Activated T-helper 1 cell treated with anti-CD3 and anti-CD28 coated beads, Interleukin-12 subunit alpha, Interleukin-12 subunit beta, Interleukin-2, Interleukin-4 antibody, amounts not matched to agents 30 ng/mL and 10 ng/mL and 1 ng/mL, durations not matched to agents 14 hours and 24 hours and 36 hours (primary cell): Measurements from ENCODE around the gene IL4R. TPM values are rescaled to one million over a fixed set of nuclear protein-coding genes. Genes with fewer than 3 reads are reported as not detected.
"Not testable (repeated sequence)": the region's sequence is repeated elsewhere in the genome, so short reads cannot be mapped to it uniquely, and the experiment has no call there.

Experiments used
- DNase-seq: peaks from one replicate; pipeline ENCODE4 v3.0.0; 2021; ENCODE audit warnings: low spot score
- H3K27ac Mint-ChIP-seq: one replicate; pipeline ENCODE4 v1.8.0; 2021; ENCODE audit warnings: mild to moderate bottlenecking, mixed read lengths
- H3K27me3 Mint-ChIP-seq: one replicate; pipeline ENCODE4 v1.8.0; 2022; ENCODE audit warnings: mild to moderate bottlenecking, moderate library complexity, mixed read lengths; ENCODE audit not compliant: insufficient read depth
- H3K36me3 Mint-ChIP-seq: one replicate; pipeline ENCODE4 v1.8.0; 2021; ENCODE audit warnings: low read depth, mixed read lengths
- H3K4me1 Mint-ChIP-seq: one replicate; pipeline ENCODE4 v1.8.0; 2021; ENCODE audit warnings: low read depth, mixed read lengths
- H3K4me3 Mint-ChIP-seq: one replicate; pipeline ENCODE4 v1.8.0; 2021; ENCODE audit warnings: mild to moderate bottlenecking, moderate library complexity, mixed read lengths
- H3K9me3 Mint-ChIP-seq: one replicate; pipeline ENCODE4 v1.8.0; 2021; ENCODE audit warnings: mixed read lengths
- intact Hi-C: fragments of 100-400 bp; cut with micrococcal nuclease; formaldehyde crosslinking; loops from one replicate; pipeline ENCODE4 v1.15.1; 2024
- total RNA-seq: library from RNA; stranded (reverse); gene quantifications from 2 replicates; pipeline ENCODE4 v1.2.3, GENCODE V29; 2022

The IL4R gene
- total RNA-seq, 1 donor from 2014 or later, result 320 TPM

- H3K9me3 Mint-ChIP-seq, result peaks cover 53% of the 10 kb centered on the region
- no peak overlapping the region for H3K4me3 Mint-ChIP-seq
- peaks cover 23% of the 10 kb centered on the region for H3K36me3 Mint-ChIP-seq
- peaks cover 35% of the 10 kb centered on the region for H3K4me1 Mint-ChIP-seq
- no peak for DNase-seq
- intact Hi-C loops, result loop anchor here (1.0 kb wide), 1 partner anchor 9 kb away; no protein-coding TSS in a partner anchor
- H3K27me3 Mint-ChIP-seq, result no peaks in the 10 kb centered on the region
- no peak overlapping the region for H3K27ac Mint-ChIP-seq
Observed at GRCh38 chr16:27392671-27393070, 78.9 kb downstream of the IL4R start.

DNA sequence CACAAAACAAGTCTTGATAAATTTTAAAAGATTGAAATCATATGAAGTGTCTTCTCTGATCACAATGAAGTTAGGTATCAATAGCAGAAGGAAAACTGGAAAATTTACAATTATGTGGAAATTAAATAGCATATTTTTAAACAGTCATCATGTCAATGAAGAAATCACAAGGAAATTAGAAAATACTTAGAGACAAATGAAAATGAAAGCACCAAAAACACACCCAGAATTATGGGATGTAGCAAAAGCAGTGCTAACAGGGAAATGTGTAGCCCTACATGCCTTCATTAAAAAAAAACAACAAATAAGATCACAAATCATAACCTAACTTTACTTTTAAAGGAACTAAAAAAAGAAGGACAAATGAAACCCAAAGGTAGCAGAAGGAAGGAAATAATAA, 80.7 kb downstream of the IL4R start:
- Mint-ChIP-seq H3K4me1 (peaks cover 29% of the 10 kb centered on the region), H3K4me3 (no peak overlapping the region), H3K27ac (no peak overlapping the region), H3K36me3 (peaks cover 21% of the 10 kb centered on the region), H3K9me3 (peaks cover 43% of the 10 kb centered on the region), H3K27me3 (no peaks in the 10 kb centered on the region)
- intact Hi-C loops, result no loop called here
- no peak for DNase-seq

GRCh38 chr16:27398341-27398893, 84.6 kb downstream of the IL4R start:
- H3K4me1 Mint-ChIP-seq, result peaks cover 53% of the 10 kb centered on the region

DNA sequence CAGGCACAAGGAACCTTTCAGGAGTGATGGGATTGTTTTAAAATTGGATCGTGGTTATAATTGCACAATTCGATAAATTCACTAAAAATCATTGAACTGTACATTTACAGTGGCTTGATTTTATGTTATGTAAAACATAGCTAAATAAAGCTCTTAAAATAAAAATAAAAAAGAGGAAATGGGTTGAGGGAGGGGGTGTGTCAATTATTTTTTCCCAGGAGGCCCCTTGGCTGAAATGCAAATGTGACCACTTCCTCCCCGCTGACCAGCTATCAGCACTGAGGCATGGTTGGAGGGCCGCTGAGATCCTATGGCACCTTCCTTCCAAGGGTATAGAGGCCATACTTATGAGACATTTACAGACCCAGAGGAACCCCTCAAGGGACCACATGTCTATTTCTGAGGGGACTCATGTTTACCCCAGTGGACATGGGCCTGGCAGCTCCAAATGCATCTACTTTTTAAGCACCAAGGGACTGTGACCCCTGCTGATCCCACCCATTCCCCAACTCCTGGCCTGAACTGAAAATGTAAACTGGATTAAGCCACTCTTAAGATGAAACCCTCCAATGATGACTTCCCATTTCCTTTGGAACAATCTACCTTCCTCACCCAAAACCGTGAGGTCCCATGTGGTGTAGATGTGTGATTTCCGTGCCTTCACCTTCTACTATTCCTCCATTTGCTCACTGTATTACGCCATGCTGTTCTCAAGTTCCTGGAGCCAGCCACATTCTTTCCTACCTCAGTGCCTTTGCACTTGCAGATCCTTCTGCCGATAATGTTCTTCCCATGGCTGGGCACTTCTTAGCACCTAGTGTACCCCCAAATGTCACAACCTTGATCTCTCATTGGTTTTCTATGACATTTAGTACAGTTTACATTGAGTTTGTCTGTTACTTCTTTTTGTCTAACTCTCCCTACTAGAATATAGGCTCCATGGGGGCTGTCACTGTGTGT, 85.4 kb downstream of the IL4R start:
- Mint-ChIP-seq H3K36me3 (peaks cover 22% of the 10 kb centered on the region), H3K4me3 (no peak overlapping the region), H3K27ac (peak overlapping the region; percentile 0), H3K9me3 (peaks cover 15% of the 10 kb centered on the region), H3K27me3 (no peaks in the 10 kb centered on the region), H3K4me1 (peaks cover 53% of the 10 kb centered on the region)
- DNase-seq, result no peak
- intact Hi-C loops, result no loop called here

More at GRCh38 chr16:27398341-27398893, 84.6 kb downstream of the IL4R start:
- DNase-seq, H3K4me3 Mint-ChIP-seq, intact Hi-C loops, H3K27me3 Mint-ChIP-seq, H3K27ac Mint-ChIP-seq: not testable (repeated sequence)
- H3K36me3 Mint-ChIP-seq, result peaks cover 17% of the 10 kb centered on the region
- peaks cover 19% of the 10 kb centered on the region for H3K9me3 Mint-ChIP-seq

GRCh38 chr16:27399969-27400368, 86.2 kb downstream of the IL4R start:
- H3K27ac Mint-ChIP-seq, result peak overlapping the region; percentile 0
- peaks cover 25% of the 10 kb centered on the region for H3K36me3 Mint-ChIP-seq
- no peak overlapping the region for H3K4me3 Mint-ChIP-seq
- no peak for DNase-seq
- no peaks in the 10 kb centered on the region for H3K27me3 Mint-ChIP-seq
- H3K9me3 Mint-ChIP-seq, result peaks cover 9% of the 10 kb centered on the region
- H3K4me1 Mint-ChIP-seq, result peaks cover 53% of the 10 kb centered on the region
- intact Hi-C loops, result no loop called here

DNA sequence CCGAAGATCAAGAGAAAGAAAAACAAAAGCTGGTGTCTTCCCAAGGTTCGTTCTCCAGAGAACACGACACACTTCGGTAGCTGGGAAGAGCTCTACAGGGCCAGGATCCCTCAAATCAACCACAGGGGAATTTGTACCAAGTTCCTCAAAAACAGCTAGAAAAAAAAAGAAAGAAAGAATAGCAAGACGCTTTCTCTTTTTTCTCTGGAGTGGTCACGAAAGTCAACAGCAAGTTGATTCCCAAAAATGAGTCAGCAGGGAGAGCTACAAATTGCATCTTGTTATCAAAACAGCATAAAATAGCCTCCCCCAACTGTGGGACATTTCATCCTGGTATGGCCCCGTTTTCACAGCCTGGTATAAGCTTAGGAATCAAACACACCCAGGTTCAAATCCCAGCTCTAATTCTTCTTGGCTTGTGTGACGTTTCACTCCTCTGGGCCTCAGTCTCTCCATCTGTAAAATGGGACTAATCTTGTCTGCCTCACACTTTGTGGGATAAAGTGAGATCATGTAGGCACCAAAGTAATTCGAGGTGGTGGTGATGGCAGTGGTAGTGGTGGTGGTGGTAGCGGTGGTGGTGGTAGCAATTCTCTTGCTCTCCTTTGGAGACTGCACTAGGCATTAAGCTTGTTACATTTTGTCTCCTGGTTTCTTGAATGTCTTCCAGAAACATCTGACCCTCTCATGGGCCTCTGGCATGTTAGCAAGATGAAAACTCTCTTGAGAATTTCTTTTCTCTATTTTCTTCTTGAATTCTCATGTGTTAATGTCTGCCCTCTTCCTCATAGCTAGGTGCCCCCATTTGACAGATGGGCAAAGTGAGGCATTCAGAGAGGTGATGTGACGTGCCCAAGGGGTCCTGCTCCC, 87.2 kb downstream of the IL4R start:
- no peaks in the 10 kb centered on the region for H3K27me3 Mint-ChIP-seq
- no peak for DNase-seq
- intact Hi-C loops, result loop anchor here (1.0 kb wide), 3 partner anchors 8 to 34 kb away; no protein-coding TSS in a partner anchor
- peak overlapping the region; percentile 83 for H3K27ac Mint-ChIP-seq
- no peaks in the 10 kb centered on the region for H3K9me3 Mint-ChIP-seq
- peaks cover 58% of the 10 kb centered on the region for H3K4me1 Mint-ChIP-seq
- H3K4me3 Mint-ChIP-seq, result peak overlapping the region; percentile 100
- peaks cover 29% of the 10 kb centered on the region for H3K36me3 Mint-ChIP-seq

GRCh38 chr16:27401768-27402568, 88.2 kb downstream of the IL4R start, which contains the start of gene IL21R:
TSS of gene IL21R (plus strand) at chr16:27402174. CDS start at chr16:27430072, 27,898 bp downstream.
- H3K27me3 Mint-ChIP-seq, result no peaks in the 10 kb centered on the region
- peak within 1 kb of the TSS; percentile 100 for H3K4me3 Mint-ChIP-seq
- peak; percentile 78 for DNase-seq
- peaks cover 39% of the 10 kb centered on the region for H3K36me3 Mint-ChIP-seq
- peak within 1 kb of the TSS; percentile 100 for H3K27ac Mint-ChIP-seq
- peaks cover 68% of the 10 kb centered on the region for H3K4me1 Mint-ChIP-seq
- intact Hi-C loops, result loop anchor here (1.0 kb wide), 8 partner anchors 9 to 199 kb away; partner anchors contain the start of gene KDM8
- no peaks in the 10 kb centered on the region for H3K9me3 Mint-ChIP-seq

- H3K4me3 Mint-ChIP-seq, result peak overlapping the region; percentile 100
- H3K36me3 Mint-ChIP-seq, result peaks cover 43% of the 10 kb centered on the region
- no peak for DNase-seq
- intact Hi-C loops, result loop anchor here (1.0 kb wide), 5 partner anchors 24 to 199 kb away; partner anchors contain the start of gene KDM8
- H3K27ac Mint-ChIP-seq, result peak overlapping the region; percentile 100
- H3K9me3 Mint-ChIP-seq, result no peaks in the 10 kb centered on the region
- no peaks in the 10 kb centered on the region for H3K27me3 Mint-ChIP-seq
- H3K4me1 Mint-ChIP-seq, result peaks cover 74% of the 10 kb centered on the region
Observed at GRCh38 chr16:27402569-27402963, 88.8 kb downstream of the IL4R start.

GRCh38 chr16:27402964-27403600, 89.3 kb downstream of the IL4R start:
- peak overlapping the region; percentile 100 for H3K27ac Mint-ChIP-seq
- no peaks in the 10 kb centered on the region for H3K27me3 Mint-ChIP-seq
- H3K9me3 Mint-ChIP-seq, result no peaks in the 10 kb centered on the region
- no peak for DNase-seq
- H3K4me3 Mint-ChIP-seq, result peak overlapping the region; percentile 100
- peaks cover 48% of the 10 kb centered on the region for H3K36me3 Mint-ChIP-seq
- intact Hi-C loops, result loop anchor here (1.0 kb wide), 5 partner anchors 23 to 200 kb away; partner anchors contain the start of gene KDM8
- peaks cover 79% of the 10 kb centered on the region for H3K4me1 Mint-ChIP-seq

DNA sequence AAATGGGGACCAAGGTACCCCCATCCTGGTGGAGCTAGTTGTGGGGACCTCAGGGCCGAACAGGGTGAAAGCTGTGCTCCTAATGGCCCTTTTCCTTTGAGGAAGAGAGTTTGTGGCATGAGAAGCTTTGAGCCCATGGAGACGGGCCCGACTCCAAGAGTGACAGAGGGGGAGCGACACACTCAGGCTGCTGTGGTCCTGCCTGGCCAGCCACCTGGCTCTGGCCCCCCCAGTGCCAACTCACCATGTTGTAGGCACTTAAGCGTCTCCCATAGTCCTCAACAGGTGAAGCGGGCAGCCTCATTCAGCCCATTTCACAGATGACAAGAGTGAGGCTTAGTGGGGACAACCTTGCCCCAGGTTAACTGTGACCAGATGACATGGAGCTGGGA, 89.8 kb downstream of the IL4R start:
- Mint-ChIP-seq H3K9me3 (no peaks in the 10 kb centered on the region), H3K36me3 (peaks cover 51% of the 10 kb centered on the region), H3K27me3 (no peaks in the 10 kb centered on the region), H3K4me1 (peaks cover 82% of the 10 kb centered on the region), H3K27ac (peak overlapping the region; percentile 100), H3K4me3 (peak overlapping the region; percentile 100)
- no peak for DNase-seq
- intact Hi-C loops, result no loop called here

GRCh38 chr16:27404163-27404823, 90.5 kb downstream of the IL4R start:
- intact Hi-C loops, result no loop called here
- H3K4me3 Mint-ChIP-seq, result peak overlapping the region; percentile 100

More at GRCh38 chr16:27404163-27404823, 90.5 kb downstream of the IL4R start:
- H3K27me3 Mint-ChIP-seq, result no peaks in the 10 kb centered on the region
- DNase-seq, result no peak
- H3K4me1 Mint-ChIP-seq, result peaks cover 81% of the 10 kb centered on the region
- peak overlapping the region; percentile 100 for H3K27ac Mint-ChIP-seq
- peaks cover 54% of the 10 kb centered on the region for H3K36me3 Mint-ChIP-seq
- no peaks in the 10 kb centered on the region for H3K9me3 Mint-ChIP-seq
